K562 (cell line): ENCODE results near the gene ADCY6. TPM values are rescaled to one million over a fixed set of nuclear protein-coding genes. Genes with fewer than 3 reads are reported as not detected.
A peak's percentile ranks its signal among the peaks of the same experiment; 100 is the strongest.

Experiments
- ATAC-seq: fragments of 200-7000 bp; cut with Tn5 transposase; 3 replicates; pipeline ENCODE4 v1.9.1; 2020; ENCODE audit warnings: moderate library complexity
- BruUV-seq: library from RNA; stranded (reverse); fragments of 400-500 nt; replicated peaks from 2 replicates; lab custom pipeline; 2021; lab: Mats Ljungman, UMichigan
- CTCF ChIA-PET: fragments of 300-600 bp; formaldehyde crosslinking; extraction: SDS; loops from one replicate; lab custom pipeline; 2021; ENCODE audit warnings: low intra/inter-chr PET ratio; lab: Yijun Ruan, JAX
- POLR2A ChIA-PET: fragments of 300-600, 350-650 bp; sonication (Branson Sonifier 250); formaldehyde crosslinking; extraction: SDS; loops from one replicate; lab custom pipeline; 2021; ENCODE audit warnings: antibody characterized with exemption, inconsistent platforms; lab: Yijun Ruan, JAX
- DNase-seq, 4 experiments: peaks; one replicate each; pipeline versions ENCODE4 v3.0.0 to v3.0.0-alpha.2; 2011 to 2018; ENCODE audit warnings: low spot score in 3 of 4, mixed read lengths in 3 of 4; ENCODE audit errors: extremely low read depth in 1 of 4
- FAIRE-seq: peaks from 2 replicates; lab custom pipeline; 2011; peaks lifted over from hg19 to GRCh38; lab: Jason Lieb, UNC
- H2AFZ ChIP-seq: 2 replicates; pipeline ENCODE4 v1.6.0; 2011; ENCODE audit warnings: low read depth, low read length, control low read depth, inconsistent platforms
- H3K27ac ChIP-seq: fragments of 200-600 bp; 3 replicates; pipeline ENCODE4 v1.8.0; 2011; ENCODE audit warnings: low read depth, mild to moderate bottlenecking, control low read depth, inconsistent platforms, low read length, moderate library complexity, mixed read lengths; ENCODE audit errors: extremely low read depth
- H3K27me3 ChIP-seq, 2 experiments: fragments of 300-600 bp in 1 of 2; 2 replicates in 1 of 2; 3 replicates in 1 of 2; pipeline versions ENCODE4 v1.6.0 to v1.8.0; 2011; ENCODE audit warnings: inconsistent platforms in 2 of 2, low read length in 2 of 2, mild to moderate bottlenecking in 1 of 2, mixed read lengths in 1 of 2, moderate library complexity in 1 of 2; ENCODE audit not compliant: control insufficient read depth in 2 of 2, insufficient read depth in 2 of 2
- H3K36me3 ChIP-seq: fragments of 300-600 bp; 3 replicates; pipeline ENCODE4 v1.8.0; 2011; ENCODE audit warnings: mild to moderate bottlenecking, low read length, inconsistent platforms; ENCODE audit not compliant: control insufficient read depth, insufficient read depth
- H3K4me1 ChIP-seq, 2 experiments: fragments of 200-600 bp in 1 of 2; replicated peaks in 1 of 2; 2 replicates in 1 of 2; 3 replicates in 1 of 2; pipeline versions ENCODE4 v1.5.1 to v1.8.0; 2011; ENCODE audit warnings: inconsistent platforms in 2 of 2, low read length in 2 of 2, mild to moderate bottlenecking in 1 of 2, mixed read lengths in 1 of 2, moderate library complexity in 1 of 2; ENCODE audit not compliant: control insufficient read depth in 2 of 2, insufficient read depth in 2 of 2
- H3K4me2 ChIP-seq: 2 replicates; pipeline ENCODE4 v1.6.1; 2011; ENCODE audit warnings: low read length, control low read depth, inconsistent platforms, mixed read lengths; ENCODE audit not compliant: insufficient read depth
- H3K4me3 ChIP-seq: fragments of 200-600 bp; sonication (generic), shearing (Covaris generic); 2 replicates; pipeline ENCODE4 v1.5.1; 2016; ENCODE audit warnings: control low read depth, inconsistent platforms
- H3K79me2 ChIP-seq: fragments of 200-600 bp; 3 replicates; pipeline ENCODE4 v1.8.0; 2011; ENCODE audit warnings: low read length, inconsistent platforms; ENCODE audit not compliant: control insufficient read depth, insufficient read depth
- H3K9ac ChIP-seq, 2 experiments: 2 replicates each; pipeline versions ENCODE4 v1.6.0 to v1.6.1; 2011; ENCODE audit warnings: low read depth in 2 of 2, low read length in 2 of 2, control low read depth in 1 of 2, inconsistent platforms in 1 of 2, mild to moderate bottlenecking in 1 of 2, mixed read lengths in 1 of 2; ENCODE audit not compliant: insufficient read depth in 1 of 2
- H3K9me1 ChIP-seq: one replicate; pipeline ENCODE4 v1.6.0; 2011; ENCODE audit warnings: inconsistent platforms, mild to moderate bottlenecking, low read length, moderate library complexity; ENCODE audit not compliant: control insufficient read depth, insufficient read depth
- H3K9me3 ChIP-seq: replicated peaks from 2 replicates; pipeline ENCODE4 v1.5.1; 2011; ENCODE audit warnings: low read depth, low read length, inconsistent platforms; ENCODE audit not compliant: control insufficient read depth, insufficient read depth
- H4K20me1 ChIP-seq: replicated peaks from 2 replicates; pipeline ENCODE4 v1.6.1; 2011; ENCODE audit warnings: low read length, inconsistent platforms, mixed read lengths; ENCODE audit not compliant: control insufficient read depth, insufficient read depth
- ASH1L ChIP-seq: fragments of 450-650 bp; IDR thresholded peaks from 2 replicates; pipeline ENCODE4 v1.6.1; 2018; ENCODE audit warnings: borderline replicate concordance, mild to moderate bottlenecking, low read depth; ENCODE audit not compliant: partially characterized antibody
- CBX2 ChIP-seq: fragments of 200-600 bp; sonication (generic); IDR thresholded peaks from one replicate; pipeline ENCODE4 v1.6.1; 2012; ENCODE audit warnings: mild to moderate bottlenecking, low read length, inconsistent platforms; ENCODE audit not compliant: insufficient read depth, poor library complexity, severe bottlenecking
- HLTF ChIP-seq: fragments of 450-650 bp; IDR thresholded peaks from 2 replicates; pipeline ENCODE4 v1.6.1; 2016
- MYC ChIP-seq, 2 experiments: fragments of 250-450 bp in 1 of 2; sonication (Bioruptor Pico) in 1 of 2; IDR thresholded peaks; 2 replicates each; pipeline versions ENCODE4 v1.5.1 to v1.6.1; 2012 to 2021; ENCODE audit warnings: low read depth in 2 of 2, borderline replicate concordance in 1 of 2, improper control_type of control experiment in 1 of 2, low read length in 1 of 2, mild to moderate bottlenecking in 1 of 2, moderate library complexity in 1 of 2
- POLR2AphosphoS2 ChIP-seq: IDR thresholded peaks from 2 replicates; pipeline ENCODE4 v1.6.1; 2012; ENCODE audit warnings: low read length, improper control_type of control experiment
- POLR2G ChIP-seq: fragments of 200-400 bp; formaldehyde crosslinking; IDR thresholded peaks from 2 replicates; pipeline ENCODE4 v1.6.1; 2017; ENCODE audit warnings: low read depth, mild to moderate bottlenecking, antibody characterized with exemption, low read length, moderate library complexity
- RBFOX2 ChIP-seq: fragments of 200-400 bp; formaldehyde crosslinking; IDR thresholded peaks from 2 replicates; pipeline ENCODE4 v1.6.1; 2017; ENCODE audit warnings: low read depth, mild to moderate bottlenecking, low read length, moderate library complexity
- RBM22 ChIP-seq: fragments of 200-400 bp; formaldehyde crosslinking; IDR thresholded peaks from 2 replicates; pipeline ENCODE4 v1.6.1; 2018; ENCODE audit warnings: low read length, low read depth; ENCODE audit not compliant: poor library complexity, severe bottlenecking
- TOE1 ChIP-seq, 2 experiments: fragments of 450-650 bp in 1 of 2; sonication (generic) in 1 of 2; formaldehyde crosslinking in 1 of 2; IDR thresholded peaks; 2 replicates each; pipeline versions ENCODE4 v1.7.1 to v1.8.0; 2016 to 2022; ENCODE audit warnings: borderline replicate concordance in 2 of 2, mild to moderate bottlenecking in 2 of 2, antibody characterized with exemption in 1 of 2, inconsistent platforms in 1 of 2, low read depth in 1 of 2, missing genetic modification reagents in 1 of 2, moderate library complexity in 1 of 2
- ZBTB33 ChIP-seq: sonication (generic); formaldehyde crosslinking; IDR thresholded peaks from 2 replicates; pipeline ENCODE4 v1.8.1; 2023; ENCODE audit warnings: mild to moderate bottlenecking, missing genetic modification reagents
- WGBS: fragments of 100-300 bp; shearing (Covaris generic); methylation state at CpG from one replicate; pipeline ENCODE4 v1.1.6; 2016; ENCODE audit warnings: low coverage, mixed read lengths; ENCODE audit not compliant: insufficient coverage; ENCODE audit errors: missing lambda C conversion rate; 5-methylcytosine and 5-hydroxymethylcytosine counted together
- in situ Hi-C: fragments of 300-500 bp; cut with MboI; formaldehyde crosslinking; loops from 4 replicates; pipeline ENCODE4 v1.15.0; 2018; ENCODE audit warnings: inconsistent platforms, mixed read lengths
- intact Hi-C: fragments of 100-400 bp; cut with micrococcal nuclease; formaldehyde crosslinking; loops from 2 replicates; pipeline ENCODE4 v1.14.2; 2022
- polyA plus RNA-seq, 8 experiments: library from polyadenylated mRNA; depleted of rRNA in 4 of 8; stranded (reverse) in 5 of 8; unstranded in 3 of 8; fragments of >200 nt; fragmentation: Nextera tagmentation in 2 of 8; fragmentation: Illumina TruSeq in 1 of 8; extraction: Ambion mirVana in 2 of 8; extraction: Trizol in 1 of 8; gene quantifications; 2 replicates each; pipeline versions ENCODE4 v1.2.1 to v1.2.3, GENCODE V29; 2011 to 2014; ENCODE audit warnings: inconsistent platforms in 1 of 8, missing spikeins in 1 of 8
- total RNA-seq, 7 experiments: library from RNA; depleted of rRNA in 6 of 7; stranded (reverse); fragments of >200 nt in 6 of 7; fragmentation: Illumina TruSeq in 2 of 7; extraction: Trizol in 2 of 7; gene quantifications; 2 replicates each; pipeline versions ENCODE4 v1.2.1 to v1.2.3, GENCODE V29; 2011 to 2021; ENCODE audit warnings: low replicate concordance in 1 of 7

ADCY6 gene
- total and polyA plus RNA-seq, 9 of the 15 experiments (the other 6 are each of a cell fraction or from before 2014, with no cell fraction given) = 0.01 to 1.0 (median 0.53) TPM

DNA sequence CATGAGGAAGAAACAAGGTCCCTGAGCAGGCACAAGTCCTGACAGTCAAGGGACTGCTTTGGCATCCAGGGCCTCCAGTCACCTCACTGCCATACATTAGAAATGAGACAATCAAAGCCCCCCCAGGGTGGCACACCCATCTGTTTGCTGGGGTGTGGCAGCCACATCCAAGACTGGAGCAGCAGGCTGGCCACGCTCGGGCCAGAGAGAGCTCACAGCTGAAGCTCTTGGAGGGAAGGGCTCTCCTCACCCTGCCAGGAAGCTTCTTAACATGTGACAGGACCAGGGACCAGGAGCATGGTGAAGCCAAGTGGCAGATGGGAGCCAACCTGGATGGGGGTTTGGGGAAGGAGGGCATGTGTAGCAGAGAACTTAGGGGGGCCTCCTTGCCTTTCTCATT lies 39.4 kb upstream of the ADCY6 start:
- no peak for FAIRE-seq
- 76% methylated on average over 2 of the region's 2 CpGs for WGBS
- BruUV-seq = no TSS peak

GRCh38 chr12:48827513-48828096 lies 38.7 kb upstream of the ADCY6 start:
- Histone ChIP-seq H3K4me1 (peaks cover 0 to 12% of the 10 kb centered on the region in 2 experiments; a peak in 2 of 5 replicates), H4K20me1 (peaks cover 15% of the 10 kb centered on the region; the same call in 1 of the 2 replicates), H3K36me3 (peaks cover 44% of the 10 kb centered on the region), H3K9me3 (no peaks in the 10 kb centered on the region), H3K27me3 (peaks cover 12 to 17% of the 10 kb centered on the region in 2 experiments; a peak in 4 of 5 replicates), H3K79me2 (no peaks in the 10 kb centered on the region), H3K4me2 (no peak overlapping the region), H2AFZ (no peak overlapping the region), H3K9ac (no peak overlapping the region; a peak in 1 of 4 replicates), H3K27ac (no peak overlapping the region), H3K9me1 (peaks cover 5% of the 10 kb centered on the region), H3K4me3 (no peak overlapping the region)
- ChIA-PET CTCF (no interaction called here), POLR2A (interaction anchor here (0.9 to 3.7 kb wide), 7 partner anchors 8 to 284 kb away, joined by 3 to 18 read pairs (median 4); partner anchors contain the start of gene DDX23)
- ATAC-seq = no peak
- no TSS peak for BruUV-seq
- no peak for TF ChIP-seq TOE1 (IDR thresholded peaks at IDR 0.05; ENCODE audit: borderline replicate concordance)
- TF ChIP-seq TOE1 (CRISPR knock-in tag; IDR thresholded peaks at IDR 0.05; ENCODE audit: borderline replicate concordance, low read depth) = no peak
- TF ChIP-seq ZBTB33 (CRISPR knock-in tag) = 0 out of 2 replicates have a peak, but pooled peaks have one; percentile 52
- peak; percentile 70 for TF ChIP-seq POLR2G
- peak; percentile 56 for TF ChIP-seq RBFOX2
- TF ChIP-seq MYC (IDR thresholded peaks at IDR 0.05; ENCODE audit: low read depth, low read length) = no peak
- TF ChIP-seq MYC (CRISPR knock-in tag; IDR thresholded peaks at IDR 0.05; ENCODE audit: borderline replicate concordance, low read depth) = no peak
- TF ChIP-seq RBM22 = peak; percentile 53
- no peak for TF ChIP-seq CBX2
- no peak for TF ChIP-seq HLTF
- intact Hi-C loops = no loop called here
- no peak for FAIRE-seq
- in situ Hi-C loops = no loop called here
- 91% methylated on average over 16 of the region's 17 CpGs for WGBS
- no peak for DNase-seq

More for the DNA sequence above, 39.4 kb upstream of the ADCY6 start:
- Histone ChIP-seq H3K9ac (no peak overlapping the region), H3K4me2 (no peak overlapping the region), H3K27me3 (peaks cover 6 to 10% of the 10 kb centered on the region in 2 experiments; a peak in 3 of 5 replicates), H4K20me1 (peaks cover 15% of the 10 kb centered on the region; the same call in 1 of the 2 replicates), H3K4me1 (peaks cover 0 to 12% of the 10 kb centered on the region in 2 experiments; a peak in 2 of 5 replicates), H3K9me1 (peaks cover 5% of the 10 kb centered on the region), H2AFZ (no peak overlapping the region), H3K27ac (no peak overlapping the region), H3K79me2 (no peaks in the 10 kb centered on the region), H3K4me3 (no peak overlapping the region), H3K36me3 (peaks cover 51% of the 10 kb centered on the region), H3K9me3 (no peaks in the 10 kb centered on the region)
- in situ Hi-C loops (no loop called here), intact Hi-C loops (no loop called here)
- DNase-seq = no peak
- ChIA-PET POLR2A (interaction anchor here (0.6 to 3.7 kb wide), 6 partner anchors 9 to 285 kb away, joined by 3 to 18 read pairs (median 4); partner anchors contain the start of gene DDX23), CTCF (no interaction called here)
- ATAC-seq = no peak
- no peak for TF ChIP-seq ASH1L
- TF ChIP-seq POLR2AphosphoS2 = 0 out of 2 replicates have a peak, but pooled peaks have one; percentile 9
